DND-41 (cell line): ENCODE results near the gene CERK.

Source experiments
- ATAC-seq: fragments of 200-7000 bp; cut with Tn5 transposase; 3 replicates; pipeline ENCODE4 v1.9.1; 2021; ENCODE audit warnings: low read depth; ENCODE audit not compliant: insufficient read depth
- DNase-seq: peaks from one replicate; pipeline ENCODE4 v3.0.0-alpha.2; 2020
- H2AFZ ChIP-seq: 2 replicates; pipeline ENCODE4 v1.6.0; 2012; ENCODE audit warnings: low read depth, low read length
- H3K27ac ChIP-seq: 2 replicates; pipeline ENCODE4 v1.5.1; 2012; ENCODE audit warnings: low read length, inconsistent platforms
- H3K27me3 ChIP-seq: fragments of 200-600 bp; sonication (generic); 2 replicates; pipeline ENCODE4 v1.6.0; 2012; ENCODE audit warnings: low read length, mild to moderate bottlenecking, inconsistent platforms; ENCODE audit not compliant: insufficient read depth, poor library complexity
- H3K36me3 ChIP-seq: 2 replicates; pipeline ENCODE4 v1.5.1; 2012; ENCODE audit warnings: low read length, inconsistent platforms; ENCODE audit not compliant: insufficient read depth
- H3K4me1 ChIP-seq: 2 replicates; pipeline ENCODE4 v1.5.1; 2012; ENCODE audit warnings: mild to moderate bottlenecking, low read length; ENCODE audit not compliant: insufficient read depth
- H3K4me2 ChIP-seq: 2 replicates; pipeline ENCODE4 v1.6.0; 2012; ENCODE audit warnings: mild to moderate bottlenecking, moderate library complexity, low read length, inconsistent platforms; ENCODE audit not compliant: insufficient read depth
- H3K4me3 ChIP-seq, 2 experiments: fragments of 200-600 bp in 1 of 2; shearing (Covaris generic) in 1 of 2; 2 replicates each; pipeline ENCODE4 v1.5.1; 2012 to 2016; ENCODE audit warnings: inconsistent platforms in 2 of 2, low read length in 2 of 2, mild to moderate bottlenecking in 2 of 2, low read depth in 1 of 2, moderate library complexity in 1 of 2
- H3K79me2 ChIP-seq: 2 replicates; pipeline ENCODE4 v1.6.0; 2012; ENCODE audit warnings: low read length, inconsistent platforms; ENCODE audit not compliant: insufficient read depth
- H3K9ac ChIP-seq: 2 replicates; pipeline ENCODE4 v1.6.0; 2012; ENCODE audit warnings: low read depth, mild to moderate bottlenecking, inconsistent platforms, low read length, moderate library complexity
- H3K9me3 ChIP-seq: 2 replicates; pipeline ENCODE4 v1.5.1; 2012; ENCODE audit warnings: low read length, moderate library complexity, mild to moderate bottlenecking, inconsistent platforms; ENCODE audit not compliant: insufficient read depth, severe bottlenecking
- H4K20me1 ChIP-seq: 2 replicates; pipeline ENCODE4 v1.6.0; 2012; ENCODE audit warnings: low read length; ENCODE audit not compliant: insufficient read depth
- EZH2 ChIP-seq: IDR thresholded peaks from 3 replicates; pipeline ENCODE4 v1.6.1; 2012; ENCODE audit warnings: borderline replicate concordance, low read depth, mild to moderate bottlenecking, moderate library complexity, low read length, inconsistent platforms; ENCODE audit not compliant: severe bottlenecking
- TF ChIP-seq, protein P1 (sequence below): IDR thresholded peaks from 2 replicates; pipeline ENCODE4 v1.5.1; 2012; ENCODE audit warnings: borderline replicate concordance, low read length, moderate library complexity, mild to moderate bottlenecking; ENCODE audit not compliant: poor library complexity, severe bottlenecking; ENCODE audit errors: extremely low read depth

Gene CERK

DNA sequence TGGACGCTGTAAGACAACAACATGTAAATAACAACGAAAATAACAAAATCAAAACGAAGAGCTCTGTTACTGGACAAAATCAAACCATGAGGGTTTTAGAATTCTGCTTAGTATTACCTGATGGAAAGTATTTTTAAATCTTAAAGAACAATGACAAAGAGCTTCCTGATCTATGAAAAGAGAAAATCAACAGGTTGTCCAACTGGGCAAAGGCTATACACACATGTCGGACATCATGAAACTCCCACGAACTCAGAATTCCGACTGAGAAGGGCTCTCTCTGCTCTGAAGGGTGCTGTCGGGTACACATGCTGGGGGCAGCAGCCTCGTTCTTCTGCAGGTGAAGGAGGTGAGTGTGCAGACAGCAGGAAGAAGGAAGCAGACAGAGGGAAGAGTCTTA, 25.8 kb downstream of the CERK start:
- Histone ChIP-seq H3K4me2 (no peak overlapping the region), H3K4me3 (no peak overlapping the region), H3K4me1 (no peaks in the 10 kb centered on the region), H3K27ac (no peak overlapping the region), H2AFZ (no peak overlapping the region), H3K9me3 (no peaks in the 10 kb centered on the region), H3K27me3 (no peaks in the 10 kb centered on the region), H3K9ac (no peak overlapping the region), H4K20me1 (peaks cover 8% of the 10 kb centered on the region; the same call in 1 of the 2 replicates), H3K36me3 (peaks cover 85% of the 10 kb centered on the region), H3K79me2 (peaks cover 2% of the 10 kb centered on the region; the same call in 1 of the 2 replicates)
- ATAC-seq (no peak), DNase-seq (no peak)
- no peak for TF ChIP-seq EZH2
- TF ChIP-seq, protein P1, sequence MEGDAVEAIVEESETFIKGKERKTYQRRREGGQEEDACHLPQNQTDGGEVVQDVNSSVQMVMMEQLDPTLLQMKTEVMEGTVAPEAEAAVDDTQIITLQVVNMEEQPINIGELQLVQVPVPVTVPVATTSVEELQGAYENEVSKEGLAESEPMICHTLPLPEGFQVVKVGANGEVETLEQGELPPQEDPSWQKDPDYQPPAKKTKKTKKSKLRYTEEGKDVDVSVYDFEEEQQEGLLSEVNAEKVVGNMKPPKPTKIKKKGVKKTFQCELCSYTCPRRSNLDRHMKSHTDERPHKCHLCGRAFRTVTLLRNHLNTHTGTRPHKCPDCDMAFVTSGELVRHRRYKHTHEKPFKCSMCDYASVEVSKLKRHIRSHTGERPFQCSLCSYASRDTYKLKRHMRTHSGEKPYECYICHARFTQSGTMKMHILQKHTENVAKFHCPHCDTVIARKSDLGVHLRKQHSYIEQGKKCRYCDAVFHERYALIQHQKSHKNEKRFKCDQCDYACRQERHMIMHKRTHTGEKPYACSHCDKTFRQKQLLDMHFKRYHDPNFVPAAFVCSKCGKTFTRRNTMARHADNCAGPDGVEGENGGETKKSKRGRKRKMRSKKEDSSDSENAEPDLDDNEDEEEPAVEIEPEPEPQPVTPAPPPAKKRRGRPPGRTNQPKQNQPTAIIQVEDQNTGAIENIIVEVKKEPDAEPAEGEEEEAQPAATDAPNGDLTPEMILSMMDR: no peak

- Histone ChIP-seq H3K79me2 (no peaks in the 10 kb centered on the region; the same call in 1 of the 2 replicates), H3K9me3 (no peaks in the 10 kb centered on the region), H4K20me1 (peaks cover 13% of the 10 kb centered on the region; the same call in 1 of the 2 replicates), H3K27ac (no peak overlapping the region), H3K36me3 (peaks cover 88% of the 10 kb centered on the region), H3K4me1 (no peaks in the 10 kb centered on the region), H3K4me3 (no peak overlapping the region), H2AFZ (no peak overlapping the region), H3K27me3 (no peaks in the 10 kb centered on the region), H3K4me2 (no peak overlapping the region), H3K9ac (no peak overlapping the region)
- ATAC-seq (no peak), DNase-seq (no peak)
- TF ChIP-seq, protein P1: no peak
- TF ChIP-seq EZH2: no peak
These were observed 27.2 kb downstream of the CERK start for GRCh38 chr22:46710806-46711205.

DNA sequence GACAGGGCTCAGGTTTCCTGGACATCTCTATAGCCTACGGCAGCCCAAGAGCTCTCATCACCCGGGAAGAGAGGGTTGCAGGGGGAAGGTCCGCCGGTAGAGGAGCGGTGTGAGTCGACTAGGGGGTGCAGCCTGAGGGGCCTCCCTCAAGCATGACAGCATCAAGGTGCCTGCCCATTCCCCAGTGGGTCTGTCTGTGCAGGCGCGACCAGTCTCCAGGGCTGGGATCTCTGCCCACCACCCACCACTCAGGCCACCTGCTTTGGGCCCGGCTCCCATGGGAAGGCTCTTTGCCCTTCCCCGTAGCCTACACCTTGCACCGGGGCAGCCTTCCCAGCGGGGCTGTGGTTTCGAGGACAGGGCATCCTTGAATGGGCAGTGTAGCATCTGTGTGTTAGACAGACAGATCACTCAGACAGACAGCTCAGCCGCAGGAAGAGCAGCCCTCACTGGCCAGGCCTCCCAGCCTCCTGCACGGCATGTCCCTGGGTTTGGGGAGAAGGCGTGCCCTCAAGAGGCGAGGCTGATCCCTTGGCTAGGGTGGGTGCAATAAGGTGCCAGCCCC, 29.2 kb downstream of the CERK start:
- H3K9ac ChIP-seq: no peak overlapping the region
- no peak overlapping the region for H3K27ac ChIP-seq
- no peaks in the 10 kb centered on the region for H3K4me1 ChIP-seq
- no peaks in the 10 kb centered on the region for H3K79me2 ChIP-seq
- no peak overlapping the region for H3K4me3 ChIP-seq
- no peaks in the 10 kb centered on the region for H3K27me3 ChIP-seq
- peaks cover 88% of the 10 kb centered on the region for H3K36me3 ChIP-seq
- DNase-seq (no peak), ATAC-seq (no peak)
- no peak overlapping the region for H3K4me2 ChIP-seq
- TF ChIP-seq, protein P1: no peak
- TF ChIP-seq EZH2: no peak
- H2AFZ ChIP-seq: no peak overlapping the region
- peaks cover 19% of the 10 kb centered on the region for H4K20me1 ChIP-seq
- no peaks in the 10 kb centered on the region for H3K9me3 ChIP-seq
